Loucy (cell line): Measurements from ENCODE around the gene C12orf56.

Experiments
- H2AFZ ChIP-seq: fragments of 200-600 bp; sonication (generic); 2 replicates; pipeline ENCODE4 v1.6.0; 2016; ENCODE audit warnings: antibody characterized with exemption, mild to moderate bottlenecking, low read length, moderate library complexity
- H3F3A ChIP-seq: fragments of 200-600 bp; 2 replicates; pipeline ENCODE4 v1.6.0; 2016; ENCODE audit warnings: antibody characterized with exemption, low read depth, mild to moderate bottlenecking
- H3K27me3 ChIP-seq: fragments of 200-600 bp; sonication (generic); 2 replicates; pipeline ENCODE4 v1.6.1; 2014; ENCODE audit warnings: low read length, mild to moderate bottlenecking; ENCODE audit not compliant: insufficient read depth, poor library complexity, severe bottlenecking
- H3K36me3 ChIP-seq: fragments of 200-600 bp; sonication (generic); 2 replicates; pipeline ENCODE4 v1.6.1; 2016; ENCODE audit warnings: low read length; ENCODE audit not compliant: insufficient read depth
- H3K4me1 ChIP-seq: fragments of 200-600 bp; sonication (generic); 2 replicates; pipeline ENCODE4 v1.5.1; 2014; ENCODE audit warnings: low read length, mild to moderate bottlenecking; ENCODE audit not compliant: insufficient read depth, poor library complexity, severe bottlenecking
- H3K4me2 ChIP-seq: fragments of 200-600 bp; sonication (generic); 2 replicates; pipeline ENCODE4 v1.6.0; 2014; ENCODE audit warnings: antibody characterized with exemption, low read length, low read depth, mild to moderate bottlenecking; ENCODE audit not compliant: poor library complexity, severe bottlenecking
- H3K4me3 ChIP-seq: fragments of 200-600 bp; sonication (generic); 2 replicates; pipeline ENCODE4 v1.5.1; 2014; ENCODE audit warnings: low read length, mild to moderate bottlenecking, mixed read lengths; ENCODE audit not compliant: poor library complexity, severe bottlenecking
- H3K79me2 ChIP-seq: fragments of 200-600 bp; sonication (generic); 2 replicates; pipeline ENCODE4 v1.6.1; 2014; ENCODE audit warnings: low read length; ENCODE audit not compliant: insufficient read depth
- H3K9ac ChIP-seq: fragments of 200-600 bp; sonication (generic); 2 replicates; pipeline ENCODE4 v1.6.0; 2014; ENCODE audit warnings: mild to moderate bottlenecking, low read depth, low read length, moderate library complexity; ENCODE audit not compliant: poor library complexity, severe bottlenecking
- H3K9me2 ChIP-seq: fragments of 200-600 bp; sonication (generic); replicated peaks from 2 replicates; pipeline ENCODE4 v1.6.1; 2016; ENCODE audit warnings: low read depth, low read length, mixed read lengths
- H3K9me3 ChIP-seq: fragments of 200-600 bp; sonication (generic); 2 replicates; pipeline ENCODE4 v1.6.1; 2014; ENCODE audit warnings: mild to moderate bottlenecking, antibody characterized with exemption, low read length, low read depth; ENCODE audit not compliant: insufficient read depth
- H4K20me1 ChIP-seq: fragments of 200-600 bp; sonication (generic); 2 replicates; pipeline ENCODE4 v1.6.0; 2014; ENCODE audit warnings: antibody characterized with exemption, low read length, mild to moderate bottlenecking; ENCODE audit not compliant: insufficient read depth, poor library complexity, severe bottlenecking
- CTCF ChIP-seq: fragments of 200-600 bp; sonication (generic); conservative IDR thresholded peaks from 2 replicates; pipeline ENCODE4 v1.5.1; 2014; ENCODE audit warnings: mild to moderate bottlenecking, antibody characterized with exemption, low read length
- EZH2phosphoT487 ChIP-seq: fragments of 200-600 bp; IDR thresholded peaks from 2 replicates; pipeline ENCODE4 v1.6.1; 2018; ENCODE audit warnings: antibody characterized with exemption, mild to moderate bottlenecking, moderate library complexity, borderline replicate concordance

Gene C12orf56

GRCh38 chr12:64412459-64412858, 21.9 kb upstream of the C12orf56 start:
- Histone ChIP-seq H2AFZ (no peak overlapping the region), H3K9me3 (no peaks in the 10 kb centered on the region), H3K36me3 (peaks cover 61% of the 10 kb centered on the region), H3K4me3 (no peak overlapping the region), H3K4me2 (no peak overlapping the region), H3K4me1 (peaks cover 10% of the 10 kb centered on the region), H4K20me1 (peaks cover 36% of the 10 kb centered on the region), H3K9me2 (no peaks in the 10 kb centered on the region), H3K79me2 (peaks cover 46% of the 10 kb centered on the region), H3F3A (no peaks in the 10 kb centered on the region), H3K27me3 (no peaks in the 10 kb centered on the region), H3K9ac (no peak overlapping the region)
- no peak for TF ChIP-seq CTCF
- no peak for TF ChIP-seq EZH2phosphoT487

- Histone ChIP-seq H3K9me3 (no peaks in the 10 kb centered on the region), H3K9ac (no peak overlapping the region), H3K4me1 (peaks cover 20% of the 10 kb centered on the region), H2AFZ (no peak overlapping the region), H3K36me3 (peaks cover 51% of the 10 kb centered on the region), H4K20me1 (peaks cover 45% of the 10 kb centered on the region), H3K9me2 (no peaks in the 10 kb centered on the region), H3K4me3 (no peak overlapping the region), H3F3A (no peaks in the 10 kb centered on the region), H3K79me2 (peaks cover 56% of the 10 kb centered on the region), H3K27me3 (no peaks in the 10 kb centered on the region), H3K4me2 (peak overlapping the region; percentile 20)
- TF ChIP-seq CTCF (no peak), EZH2phosphoT487 (no peak)
Measured at GRCh38 chr12:64411427-64411826, 20.9 kb upstream of the C12orf56 start.

GRCh38 chr12:64407342-64408223, 17.0 kb upstream of the C12orf56 start:
- Histone ChIP-seq H3K36me3 (peaks cover 21% of the 10 kb centered on the region; the same call in 1 of the 2 replicates), H3K9me2 (no peaks in the 10 kb centered on the region), H3K4me2 (peak overlapping the region; percentile 76), H4K20me1 (peaks cover 46% of the 10 kb centered on the region), H2AFZ (no peak overlapping the region), H3K79me2 (peaks cover 63% of the 10 kb centered on the region), H3K4me3 (peak overlapping the region; percentile 41), H3F3A (no peaks in the 10 kb centered on the region), H3K9me3 (no peaks in the 10 kb centered on the region), H3K9ac (no peak overlapping the region), H3K27me3 (no peaks in the 10 kb centered on the region), H3K4me1 (peaks cover 31% of the 10 kb centered on the region)
- TF ChIP-seq CTCF (no peak), EZH2phosphoT487 (no peak)
